ENCODE results near the gene FNDC5. TPM values are rescaled to one million over a fixed set of nuclear protein-coding genes. Genes with fewer than 3 reads are reported as not detected.

FNDC5 gene
- total RNA-seq, 1 donor from 2014 or later: 156 TPM

DNA sequence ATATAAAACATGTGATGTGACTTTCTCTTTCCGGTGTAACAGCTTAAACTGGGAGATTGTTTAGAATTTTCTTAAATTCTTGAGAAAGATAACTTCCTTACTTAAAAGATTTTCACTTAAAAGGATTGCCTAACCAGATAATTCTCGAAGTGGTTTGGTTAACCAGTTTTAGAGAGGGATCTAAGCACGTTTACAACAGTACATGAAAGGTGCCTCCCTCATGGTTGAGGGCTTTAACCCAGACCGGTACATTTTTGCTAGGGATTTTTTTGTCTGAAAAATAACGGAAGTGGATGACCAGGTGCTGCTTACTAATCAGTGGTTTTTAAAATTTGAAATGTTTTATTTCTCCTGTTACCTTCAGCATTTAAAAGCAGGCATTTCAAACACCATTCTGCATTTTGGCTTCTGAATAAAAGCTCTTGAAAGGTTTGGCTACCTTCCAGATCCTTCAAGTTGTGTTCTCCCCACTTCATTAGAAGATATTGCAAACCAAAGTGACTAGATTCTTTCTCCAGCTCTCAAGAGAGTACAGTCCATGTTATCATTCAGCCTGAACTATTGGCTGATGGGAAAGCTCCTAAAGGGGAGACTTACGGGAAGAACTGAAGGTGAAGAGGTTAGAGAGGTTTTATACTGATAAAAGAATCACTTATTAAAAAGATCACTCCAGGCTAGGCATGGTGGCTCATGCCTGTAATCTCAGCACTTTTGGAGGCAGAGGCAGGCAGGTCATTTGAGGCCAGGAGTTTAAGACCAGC lies 40.4 kb downstream of the FNDC5 start:
- ATAC-seq (no peak), DNase-seq (no peak)
- intact Hi-C loops (cut with micrococcal nuclease): no loop called here

DNA sequence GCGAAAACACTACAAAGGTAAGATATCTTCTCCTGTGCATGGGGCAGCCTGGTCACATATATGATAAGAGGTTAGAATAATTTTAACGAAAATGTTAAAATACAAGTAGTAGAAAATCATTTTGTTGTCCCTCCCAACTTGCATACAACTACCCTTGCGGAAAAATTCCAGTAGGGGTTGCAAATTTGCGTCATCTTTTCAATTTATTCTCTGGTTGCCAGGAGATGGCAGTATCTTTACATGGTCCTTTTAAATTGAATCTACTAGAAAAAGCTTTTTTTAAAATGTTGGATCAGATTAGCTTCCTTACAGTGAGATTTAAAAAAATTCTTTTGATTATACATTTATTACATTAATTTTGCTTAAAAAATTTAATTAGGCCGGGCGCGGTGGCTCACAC lies 42.4 kb downstream of the FNDC5 start:
- intact Hi-C loops (cut with micrococcal nuclease): no loop called here
- no peak for ATAC-seq
- DNase-seq: no peak

DNA sequence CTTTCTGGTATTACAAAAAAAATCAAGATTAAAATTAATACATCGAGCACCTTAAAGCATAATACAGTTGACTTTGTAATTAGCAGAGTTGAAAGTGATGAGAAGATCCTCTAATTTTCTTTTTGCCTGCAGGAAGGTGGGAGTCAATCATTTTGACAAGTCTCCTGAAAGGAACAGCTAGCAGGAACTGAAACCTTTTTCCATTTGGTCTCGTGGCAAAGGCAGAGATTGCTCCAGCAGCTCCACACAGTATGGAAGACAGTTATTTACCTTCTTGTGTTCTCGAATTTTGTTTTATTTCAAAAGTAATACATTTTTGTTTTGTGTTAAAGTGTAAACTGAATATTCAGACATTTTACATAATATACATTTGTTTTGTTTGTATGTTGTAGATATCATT lies 45.5 kb downstream of the FNDC5 start:
- intact Hi-C loops (cut with micrococcal nuclease): no loop called here
- ATAC-seq (no peak), DNase-seq (no peak)

DNA sequence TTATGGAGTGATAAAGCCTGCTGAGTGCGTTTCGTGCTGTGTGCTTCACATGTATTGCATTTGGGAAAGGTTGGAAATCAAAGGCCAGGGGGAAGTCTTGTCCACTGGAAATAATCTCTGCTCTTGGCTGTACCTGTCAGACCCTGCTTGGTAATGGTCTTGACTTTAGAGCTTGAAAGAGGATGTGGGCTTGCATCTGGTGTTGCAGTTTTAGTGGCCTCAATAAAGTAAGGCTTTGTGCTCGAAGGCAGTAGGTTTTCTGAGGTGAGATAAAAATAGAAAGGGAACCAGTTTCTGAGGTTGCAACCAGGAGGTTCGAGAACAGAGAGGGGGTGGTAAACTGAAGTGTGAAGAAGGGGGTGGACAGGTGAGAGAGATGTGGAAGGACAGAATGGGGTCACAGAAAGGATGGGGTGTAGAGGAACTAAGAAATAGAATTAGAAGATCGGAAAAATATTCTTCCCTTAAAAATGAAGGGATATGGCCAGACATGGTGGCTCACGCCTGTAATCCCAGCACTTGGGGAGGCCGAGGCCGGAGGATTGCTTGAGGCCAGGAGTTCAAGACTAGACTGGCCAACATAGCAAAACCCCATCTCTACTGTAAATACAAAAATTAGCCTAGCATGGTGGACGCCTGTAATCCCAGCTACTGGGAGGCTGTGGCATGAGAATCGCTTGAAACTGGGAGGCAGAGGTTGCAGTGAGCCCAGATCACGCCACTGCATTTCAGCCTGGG lies 51.7 kb downstream of the FNDC5 start:
- intact Hi-C loops (cut with micrococcal nuclease): no loop called here
- DNase-seq (no peak), ATAC-seq (no peak)

DNA sequence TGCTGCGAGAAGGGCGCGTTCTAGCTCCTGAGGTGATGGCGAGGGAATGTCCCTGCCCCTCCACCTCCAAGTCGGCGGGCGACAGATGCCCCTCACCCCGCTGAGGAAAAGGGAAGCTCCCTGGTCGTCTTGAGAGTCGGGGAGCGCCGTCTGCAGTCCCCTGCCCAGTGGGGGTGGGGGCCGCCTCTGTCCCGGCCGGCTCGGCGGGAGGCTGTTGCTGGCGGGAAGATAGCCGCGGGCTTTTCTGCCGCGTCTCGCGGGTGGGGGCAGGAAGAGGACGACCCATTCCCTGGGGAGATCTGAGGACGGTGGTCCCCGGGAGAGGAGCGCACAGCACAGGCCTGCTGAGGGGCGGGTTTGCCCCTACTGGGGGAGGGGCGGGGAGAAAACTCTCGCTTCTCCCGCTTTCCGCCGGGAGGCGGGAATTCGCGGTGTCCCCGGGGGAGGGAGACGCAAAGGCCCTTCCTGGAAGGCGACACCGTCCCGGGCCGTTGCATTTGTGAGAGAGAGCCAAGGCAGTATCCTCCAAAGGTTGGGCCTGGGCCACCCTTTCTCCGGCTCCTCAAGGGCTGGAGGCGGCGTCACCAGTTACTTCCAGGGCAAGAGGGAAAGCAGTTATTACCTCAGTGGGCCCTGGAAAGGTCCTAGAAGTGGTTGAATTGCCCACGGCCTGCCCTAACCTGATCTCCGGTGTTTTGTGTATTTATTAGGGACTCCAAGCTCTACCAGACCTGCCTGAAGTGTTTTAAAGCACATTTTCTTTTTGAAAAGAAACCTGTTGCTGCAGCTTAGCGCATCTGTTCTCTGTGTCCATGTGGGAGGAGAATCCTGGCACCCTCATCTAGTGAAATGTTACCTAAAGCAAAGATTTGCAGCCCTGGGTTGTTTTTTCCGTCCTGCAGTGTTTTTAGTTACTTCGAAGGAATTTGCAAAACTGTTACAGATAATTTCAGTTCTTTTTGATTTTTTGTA lies 52.6 kb downstream of the FNDC5 start:
- peak; percentile 64 for ATAC-seq
- intact Hi-C loops (cut with micrococcal nuclease): no loop called here
- peak; percentile 88 for DNase-seq

DNA sequence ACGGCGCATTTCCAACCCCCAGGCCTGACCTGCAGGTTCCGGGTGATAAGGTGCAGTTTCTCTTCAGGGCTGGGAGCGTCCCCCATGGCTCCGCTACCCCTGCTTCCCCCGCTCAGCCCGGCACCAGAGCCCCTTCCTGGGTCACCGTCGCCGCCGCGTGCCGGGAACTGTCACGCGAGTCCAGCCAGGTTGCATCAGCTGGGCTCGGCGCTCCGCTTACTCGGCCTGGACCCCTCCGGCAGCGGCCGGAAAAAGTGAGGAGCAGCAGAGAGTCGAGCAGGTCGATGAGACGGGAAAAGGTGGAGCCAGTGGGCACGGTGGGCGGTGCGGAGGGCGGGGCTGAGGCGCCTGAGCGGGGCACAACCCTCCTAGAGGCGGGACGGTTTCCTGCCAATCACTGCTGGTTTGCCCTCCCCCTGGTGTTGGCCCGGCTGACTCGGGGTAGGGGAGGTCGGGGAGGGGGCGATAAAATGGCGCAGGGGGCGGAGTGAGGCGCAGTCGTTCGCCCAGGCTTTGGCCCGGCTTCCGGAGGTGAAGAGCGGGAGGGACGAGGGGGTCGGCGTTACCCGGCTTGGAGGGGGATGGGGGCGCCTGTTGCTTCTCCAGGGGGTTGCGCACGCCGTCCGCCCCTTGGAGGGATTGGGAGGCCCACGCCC lies 53.4 kb downstream of the FNDC5 start, which contains the start of the genes S100PBP and YARS1:
S100PBP (plus strand) TSS at position 495 of the 656 bp plus-strand sequence. CDS start 8,447 bp downstream, outside the sequence.
YARS1 (minus strand) TSS at position 200 of the 656 bp plus-strand sequence; CDS start at position 86, 114 bp downstream.
- ATAC-seq (peak; percentile 97), DNase-seq (peak; percentile 100)
- intact Hi-C loops (cut with micrococcal nuclease): no loop called here

DNA sequence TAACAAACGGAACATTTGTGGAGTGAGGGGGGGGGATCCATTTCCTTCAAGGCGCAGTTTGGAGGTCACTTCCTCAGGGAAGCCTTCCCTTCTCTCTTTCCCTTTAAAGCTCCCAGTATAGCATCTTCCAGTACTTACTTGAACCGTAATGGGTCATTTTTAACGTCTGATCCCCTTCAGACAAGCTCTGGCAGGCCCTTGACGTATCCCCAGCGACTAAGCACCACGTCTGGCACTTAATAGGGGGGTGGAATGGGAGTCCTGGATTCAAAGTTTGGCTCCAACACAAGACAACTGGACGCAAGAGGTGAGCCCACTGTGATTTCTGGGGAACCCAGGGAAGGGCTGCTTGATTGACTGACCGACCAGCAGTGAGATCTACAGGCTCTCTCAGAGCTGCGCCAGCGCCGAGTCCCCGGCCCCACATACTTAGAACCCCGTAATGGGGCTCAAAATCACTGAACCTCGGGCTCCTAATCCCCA lies 54.0 kb downstream of the FNDC5 start:
- no peak for DNase-seq
- ATAC-seq: peak; percentile 3
- intact Hi-C loops (cut with micrococcal nuclease): no loop called here

DNA sequence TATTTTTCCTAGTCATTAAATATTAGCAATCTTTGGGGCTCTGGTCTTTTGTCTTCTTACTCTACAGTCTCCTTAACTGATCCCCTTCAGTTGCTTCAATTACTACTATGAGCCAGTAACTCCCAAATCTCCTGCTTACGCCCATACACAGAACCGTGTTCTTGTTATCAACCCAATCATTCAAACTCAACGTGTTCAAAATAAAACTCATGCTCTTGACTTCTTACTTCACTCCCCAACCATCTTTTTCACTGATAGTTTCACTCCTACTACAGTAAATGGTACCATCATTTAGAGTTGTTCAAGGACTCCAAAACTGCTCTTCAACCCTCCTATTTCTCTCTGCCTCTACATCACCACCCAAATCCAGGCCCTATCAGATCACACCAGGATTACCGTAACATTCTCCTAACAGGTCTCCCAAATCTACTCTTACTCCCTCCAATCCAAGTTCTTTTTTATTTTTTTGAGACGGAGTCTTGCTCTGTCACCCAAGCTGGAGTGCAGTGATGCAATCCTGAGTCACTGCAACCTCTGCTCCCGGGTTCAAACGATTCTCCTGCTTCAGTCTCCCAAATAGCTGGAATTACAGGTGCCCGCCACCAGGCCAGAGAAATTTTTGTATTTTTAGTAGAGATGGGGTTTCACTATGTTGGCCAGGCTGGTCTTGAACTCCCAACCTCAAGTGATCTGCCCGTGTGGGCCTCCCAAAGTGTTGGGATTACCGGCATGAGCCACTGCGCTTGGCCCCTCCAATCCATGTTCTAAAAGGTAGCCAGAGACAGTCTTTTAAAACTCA lies 56.6 kb downstream of the FNDC5 start:
- ATAC-seq (no peak), DNase-seq (no peak)
- intact Hi-C loops (cut with micrococcal nuclease): no loop called here

Other genes with a start within 250 kb of the FNDC5 start
- 34.5 TPM for gene ZBTB8OS, start 220.4 kb downstream of the FNDC5 start, total RNA-seq
- gene RBBP4, start 219.7 kb downstream of the FNDC5 start, total RNA-seq: 98.9 TPM
- gene SYNC, start 168.1 kb downstream of the FNDC5 start, total RNA-seq: 12.2 TPM
- 32.3 TPM for gene YARS1, start 53.6 kb downstream of the FNDC5 start, total RNA-seq
- gene S100PBP, start 53.3 kb downstream of the FNDC5 start, total RNA-seq: 15.7 TPM
- gene HPCA, start 15.6 kb upstream of the FNDC5 start, total RNA-seq: not detected
- 6.7 TPM for gene TMEM54, start 30.5 kb upstream of the FNDC5 start, total RNA-seq
- gene RNF19B, start 93.9 kb upstream of the FNDC5 start, total RNA-seq: 13.3 TPM
- 121 TPM for gene AK2, start 166.0 kb upstream of the FNDC5 start, total RNA-seq
- 3.3 TPM for gene AZIN2, start 210.2 kb upstream of the FNDC5 start, total RNA-seq

Data from left ventricle myocardium superior (tissue), 1 donor.